ENCODE results near the gene GLRA3.
"Not testable (repeated sequence)": the region's sequence is repeated elsewhere in the genome, so short reads cannot be mapped to it uniquely, and the experiment has no call there.

GLRA3 gene

GRCh38 chr4:174669270-174669669, 159.8 kb downstream of the GLRA3 start:
- in situ Hi-C loops (cut with HindIII; ENCODE audit: low sequenced_read_pairs) = no loop called here

GRCh38 chr4:174665799-174666198, 163.2 kb downstream of the GLRA3 start:
- in situ Hi-C loops (cut with HindIII; ENCODE audit: low sequenced_read_pairs) = no loop called here

- in situ Hi-C loops (cut with HindIII; ENCODE audit: low sequenced_read_pairs) = no loop called here
These were observed 165.8 kb downstream of the GLRA3 start for GRCh38 chr4:174663216-174663615.

- in situ Hi-C loops (cut with HindIII; ENCODE audit: low sequenced_read_pairs) = no loop called here
These were observed 170.8 kb downstream of the GLRA3 start for GRCh38 chr4:174658246-174658645.

GRCh38 chr4:174657472-174657871, 171.6 kb downstream of the GLRA3 start:
- in situ Hi-C loops (cut with HindIII; ENCODE audit: low sequenced_read_pairs) = no loop called here

GRCh38 chr4:174654634-174655033, 174.4 kb downstream of the GLRA3 start:
- in situ Hi-C loops (cut with HindIII; ENCODE audit: low sequenced_read_pairs) = no loop called here

GRCh38 chr4:174650711-174651355, 178.2 kb downstream of the GLRA3 start:
- in situ Hi-C loops (cut with HindIII; ENCODE audit: low sequenced_read_pairs) = no loop called here

GRCh38 chr4:174648812-174649211, 180.2 kb downstream of the GLRA3 start:
- in situ Hi-C loops (cut with HindIII; ENCODE audit: low sequenced_read_pairs) = no loop called here

GRCh38 chr4:174646326-174646725, 182.7 kb downstream of the GLRA3 start:
- in situ Hi-C loops (cut with HindIII; ENCODE audit: low sequenced_read_pairs) = no loop called here

GRCh38 chr4:174640146-174640545, 188.9 kb downstream of the GLRA3 start:
- in situ Hi-C loops (cut with HindIII; ENCODE audit: low sequenced_read_pairs) = no loop called here

- in situ Hi-C loops (cut with HindIII; ENCODE audit: low sequenced_read_pairs) = no loop called here
These were observed 193.3 kb downstream of the GLRA3 start for GRCh38 chr4:174635732-174636131.

GRCh38 chr4:174633399-174633798, 195.6 kb downstream of the GLRA3 start:
- in situ Hi-C loops (cut with HindIII; ENCODE audit: low sequenced_read_pairs) = no loop called here

- in situ Hi-C loops (cut with HindIII; ENCODE audit: low sequenced_read_pairs) = no loop called here
These were observed 196.9 kb downstream of the GLRA3 start for GRCh38 chr4:174631901-174632758.

- in situ Hi-C loops (cut with HindIII; ENCODE audit: low sequenced_read_pairs) = not testable (repeated sequence)
These were observed 199.1 kb downstream of the GLRA3 start for GRCh38 chr4:174629907-174630450.

- in situ Hi-C loops (cut with HindIII; ENCODE audit: low sequenced_read_pairs) = no loop called here
These were observed 199.8 kb downstream of the GLRA3 start for GRCh38 chr4:174629265-174629664.

GRCh38 chr4:174628191-174628590, 200.9 kb downstream of the GLRA3 start:
- in situ Hi-C loops (cut with HindIII; ENCODE audit: low sequenced_read_pairs) = no loop called here

GRCh38 chr4:174627473-174627872, 201.6 kb downstream of the GLRA3 start:
- in situ Hi-C loops (cut with HindIII; ENCODE audit: low sequenced_read_pairs) = no loop called here

- in situ Hi-C loops (cut with HindIII; ENCODE audit: low sequenced_read_pairs) = no loop called here
These were observed 202.6 kb downstream of the GLRA3 start for GRCh38 chr4:174626342-174627008.

- in situ Hi-C loops (cut with HindIII; ENCODE audit: low sequenced_read_pairs) = no loop called here
These were observed 212.4 kb downstream of the GLRA3 start for GRCh38 chr4:174616661-174617060.

GRCh38 chr4:174613979-174614378, 215.1 kb downstream of the GLRA3 start:
- in situ Hi-C loops (cut with HindIII; ENCODE audit: low sequenced_read_pairs) = no loop called here

- in situ Hi-C loops (cut with HindIII; ENCODE audit: low sequenced_read_pairs) = no loop called here
These were observed 217.3 kb downstream of the GLRA3 start for GRCh38 chr4:174611792-174612191.
